ENCODE data around the gene STIM1.
A peak's percentile ranks its signal among the peaks of the same experiment; 100 is the strongest.

STIM1 gene

GRCh38 chr11:3831378-3832239 is 23.9 kb upstream of the STIM1 start:
- DNase-seq = no peak

DNA sequence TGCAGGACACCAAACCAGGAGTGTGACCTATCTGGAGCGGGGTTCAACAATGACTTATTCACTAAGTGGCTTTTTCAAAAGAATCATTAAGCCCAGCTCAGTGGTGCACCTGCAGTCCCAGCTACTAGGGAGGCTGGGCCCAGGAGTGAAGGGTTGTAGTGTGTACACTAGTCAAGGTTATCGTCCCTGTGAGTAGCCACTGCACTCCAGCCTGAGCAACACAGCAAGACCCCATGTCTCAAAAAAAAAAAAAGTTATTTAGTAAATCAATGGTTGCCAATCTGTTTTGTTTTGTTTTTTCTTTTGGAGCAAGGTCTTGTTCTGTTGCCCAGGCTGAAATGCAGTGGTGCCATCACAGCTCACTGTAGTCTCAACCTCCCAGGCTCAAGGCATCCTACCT is 22.6 kb upstream of the STIM1 start:
- DNase-seq = no peak

- DNase-seq = no peak
Observed at GRCh38 chr11:3833449-3833848, 22.0 kb upstream of the STIM1 start.

DNA sequence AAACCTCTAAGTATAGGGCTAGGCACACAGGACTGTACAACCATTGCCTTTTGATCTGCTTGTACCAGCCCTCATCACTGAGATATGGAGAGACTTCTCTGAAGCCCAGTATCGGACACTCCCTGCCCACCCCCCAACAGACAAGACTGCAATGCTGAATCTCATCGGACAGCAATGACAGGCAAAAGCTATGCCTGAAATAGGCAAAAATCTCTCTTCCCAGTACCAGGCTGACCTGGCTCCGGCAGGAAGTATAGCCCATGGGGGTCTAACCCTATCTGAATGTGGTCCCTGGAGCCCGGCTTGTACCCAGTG is 21.2 kb upstream of the STIM1 start:
- no peak for DNase-seq

DNA sequence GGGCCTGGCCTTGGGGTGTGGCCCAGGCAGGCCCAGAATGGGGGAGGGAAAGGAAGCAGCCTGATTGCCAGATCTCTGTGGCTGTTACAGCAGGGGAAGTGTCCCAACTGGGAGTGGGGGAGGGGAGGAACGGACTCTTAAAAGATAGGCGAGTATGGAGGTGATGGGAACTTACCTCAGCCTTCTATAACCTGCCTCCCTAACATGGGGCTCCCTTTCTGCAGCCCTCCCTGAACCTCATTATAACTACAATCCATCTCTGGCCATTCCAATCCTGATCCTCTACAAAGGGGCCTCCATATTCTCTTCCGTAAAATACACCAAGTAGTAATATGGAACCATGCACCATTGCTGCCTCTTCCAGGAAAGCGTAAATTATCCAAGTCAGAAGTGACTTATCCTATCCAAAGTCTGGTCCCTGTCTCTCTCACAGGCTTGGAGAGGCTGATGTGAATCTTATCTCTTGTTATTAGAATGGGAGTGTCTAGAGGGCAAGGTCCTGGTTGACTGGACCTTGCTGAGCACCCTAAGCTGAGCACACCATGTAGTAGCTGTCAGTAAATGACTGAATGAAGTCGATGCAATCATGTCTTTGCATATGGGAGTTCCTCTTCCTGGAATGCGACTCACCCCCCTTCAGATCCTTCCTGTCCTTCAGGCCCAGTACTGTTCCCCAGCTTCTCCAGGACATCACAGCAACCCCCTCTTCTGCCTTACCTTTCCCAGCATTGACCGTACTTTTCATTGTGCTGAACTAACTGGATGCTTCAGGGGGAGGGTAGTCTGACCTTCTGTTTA is 20.6 kb upstream of the STIM1 start:
- no peak for DNase-seq

DNA sequence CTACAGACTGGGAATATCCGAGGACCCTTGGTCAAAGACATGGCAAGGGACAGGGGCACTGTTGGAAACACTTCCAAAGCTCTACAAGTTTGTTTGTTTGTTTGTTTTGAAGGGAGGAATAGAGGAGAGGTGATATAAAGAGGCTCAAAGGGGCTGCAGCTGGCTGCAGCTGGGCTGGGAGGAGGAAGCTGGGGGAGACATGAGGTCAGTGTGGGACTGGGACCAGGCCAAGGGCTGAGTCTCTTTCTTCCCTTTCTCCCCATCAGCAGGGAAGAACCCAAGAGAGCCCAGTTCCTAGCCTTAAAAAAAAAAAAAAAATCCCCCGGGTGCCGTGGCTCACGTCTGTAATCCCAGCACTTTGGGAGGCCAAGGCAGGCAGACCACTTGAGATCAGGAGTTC is 19.7 kb upstream of the STIM1 start:
- no peak for DNase-seq

DNA sequence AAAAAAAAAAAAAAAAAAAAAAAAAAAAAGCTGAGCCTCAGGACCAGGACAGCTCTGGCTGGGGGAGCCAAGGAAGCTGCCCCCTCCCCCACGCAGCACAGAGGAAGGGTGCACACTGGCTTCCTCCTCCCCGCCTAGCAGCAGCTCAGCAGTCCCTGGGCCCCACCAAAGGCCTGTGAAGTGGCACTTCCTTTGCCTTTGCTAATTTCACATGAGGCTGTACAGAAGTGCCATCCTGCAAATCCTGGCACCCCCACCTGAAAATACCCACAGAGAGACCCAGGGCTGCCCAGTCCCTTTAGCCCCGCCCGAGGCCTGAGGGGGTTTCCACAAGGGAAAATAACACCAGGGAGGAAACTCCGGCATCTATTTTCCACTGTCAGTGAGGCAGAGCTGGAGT is 18.6 kb upstream of the STIM1 start:
- DNase-seq = no peak

DNA sequence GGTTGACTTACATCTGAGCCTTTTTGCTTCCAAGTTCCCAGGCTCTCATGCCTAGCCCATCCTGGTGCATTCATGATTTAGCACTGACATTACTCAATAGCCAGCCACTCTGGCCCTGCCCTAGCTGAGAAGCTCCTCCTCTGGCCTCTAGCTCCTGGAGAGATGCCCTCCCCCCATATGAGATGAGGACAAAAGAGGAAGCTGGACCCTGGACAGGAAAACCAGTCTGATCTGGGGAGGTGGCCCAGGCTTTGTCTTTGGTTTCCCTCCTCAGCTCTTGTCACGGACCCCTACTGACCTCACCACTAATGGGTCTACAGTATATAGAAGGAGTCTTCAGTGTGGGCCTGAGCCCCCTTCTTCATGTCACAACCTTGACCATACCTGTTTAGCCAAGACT is 17.7 kb upstream of the STIM1 start:
- DNase-seq = no peak

- no peak for DNase-seq
Observed at GRCh38 chr11:3838504-3838903, 17.0 kb upstream of the STIM1 start.

GRCh38 chr11:3840004-3840869 is 15.2 kb upstream of the STIM1 start:
- peak in 1 of 2 experiments; percentile 20 for DNase-seq

GRCh38 chr11:3840870-3841425 is 14.5 kb upstream of the STIM1 start, which contains the start of gene RHOG:
TSS of gene RHOG (minus strand) at chr11:3840959. CDS start at chr11:3828138, 12,821 bp downstream.
- peak; percentile 62 to 83 for DNase-seq

- DNase-seq = peak; percentile 56 to 83
Observed at GRCh38 chr11:3841426-3842350, 13.8 kb upstream of the STIM1 start.

GRCh38 chr11:3843326-3843725 is 12.1 kb upstream of the STIM1 start:
- DNase-seq = no peak

DNA sequence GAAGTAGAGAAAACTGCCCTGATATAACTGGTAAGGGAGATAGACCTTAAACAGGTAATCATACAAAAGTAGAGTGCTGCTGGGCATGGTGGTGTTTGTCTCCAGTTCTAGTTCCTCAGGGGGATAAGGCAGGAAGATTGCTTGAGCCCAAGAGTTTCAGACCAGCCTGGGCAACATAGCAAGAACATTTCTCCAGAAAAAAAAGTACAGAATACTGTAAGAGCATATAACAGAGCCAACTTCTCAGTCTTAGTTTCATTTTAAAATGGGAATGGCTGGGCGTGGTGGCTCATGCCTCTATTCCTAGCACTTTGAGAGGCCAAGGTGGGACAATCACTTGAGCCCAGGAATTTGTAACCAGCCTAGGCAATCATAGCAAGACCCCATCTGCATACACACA is 10.2 kb upstream of the STIM1 start:
- no peak for DNase-seq

- DNase-seq = no peak
Observed at GRCh38 chr11:3845670-3846069, 9.8 kb upstream of the STIM1 start.

DNA sequence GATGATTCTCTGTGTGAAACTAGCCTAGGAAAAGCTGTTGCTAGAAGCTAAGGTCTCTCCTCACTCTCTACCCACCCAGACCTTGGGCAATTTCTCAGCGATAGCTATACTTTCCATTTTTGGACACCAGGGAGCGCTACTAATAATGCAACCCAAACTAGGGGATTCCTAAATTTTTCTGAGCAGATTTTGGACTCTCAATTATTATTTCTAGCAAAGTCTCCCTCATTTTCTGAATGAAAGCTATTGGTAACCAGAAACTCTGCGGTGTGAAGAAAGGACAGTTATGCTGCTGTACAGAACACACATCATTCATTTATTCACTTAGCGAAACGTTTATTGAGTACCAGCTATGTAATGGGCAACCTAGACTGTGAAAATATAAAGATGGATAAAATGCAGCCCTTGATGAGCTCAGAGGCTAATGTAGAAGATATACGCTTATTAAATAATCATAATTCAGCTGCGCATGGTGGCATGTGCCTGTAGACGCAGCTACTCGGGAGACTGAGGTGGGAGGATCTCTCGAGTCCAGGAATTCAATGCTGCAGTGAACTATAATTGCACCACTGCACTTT is 6.1 kb upstream of the STIM1 start:
- peak in 1 of 2 experiments; percentile 22 for DNase-seq

DNA sequence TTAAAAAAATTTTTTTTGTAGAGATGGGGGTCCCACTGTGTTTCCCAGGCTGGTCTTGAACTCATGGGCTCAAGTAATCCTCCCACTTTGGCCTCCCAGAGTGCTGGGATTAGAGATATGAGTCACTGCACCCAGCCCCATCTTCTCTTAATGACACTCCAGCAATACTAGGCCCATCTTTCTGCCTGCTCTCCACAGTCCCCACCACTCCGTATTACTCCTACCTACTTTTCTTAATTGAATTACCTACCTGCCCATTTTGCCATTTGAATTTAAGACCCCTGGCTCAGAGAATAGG is 2.0 kb upstream of the STIM1 start:
- DNase-seq = no peak

- no peak for DNase-seq
Observed at GRCh38 chr11:3853899-3854659, 1.4 kb upstream of the STIM1 start.

- DNase-seq = no peak
Observed at GRCh38 chr11:3854660-3854976, 846 bp upstream of the STIM1 start.

DNA sequence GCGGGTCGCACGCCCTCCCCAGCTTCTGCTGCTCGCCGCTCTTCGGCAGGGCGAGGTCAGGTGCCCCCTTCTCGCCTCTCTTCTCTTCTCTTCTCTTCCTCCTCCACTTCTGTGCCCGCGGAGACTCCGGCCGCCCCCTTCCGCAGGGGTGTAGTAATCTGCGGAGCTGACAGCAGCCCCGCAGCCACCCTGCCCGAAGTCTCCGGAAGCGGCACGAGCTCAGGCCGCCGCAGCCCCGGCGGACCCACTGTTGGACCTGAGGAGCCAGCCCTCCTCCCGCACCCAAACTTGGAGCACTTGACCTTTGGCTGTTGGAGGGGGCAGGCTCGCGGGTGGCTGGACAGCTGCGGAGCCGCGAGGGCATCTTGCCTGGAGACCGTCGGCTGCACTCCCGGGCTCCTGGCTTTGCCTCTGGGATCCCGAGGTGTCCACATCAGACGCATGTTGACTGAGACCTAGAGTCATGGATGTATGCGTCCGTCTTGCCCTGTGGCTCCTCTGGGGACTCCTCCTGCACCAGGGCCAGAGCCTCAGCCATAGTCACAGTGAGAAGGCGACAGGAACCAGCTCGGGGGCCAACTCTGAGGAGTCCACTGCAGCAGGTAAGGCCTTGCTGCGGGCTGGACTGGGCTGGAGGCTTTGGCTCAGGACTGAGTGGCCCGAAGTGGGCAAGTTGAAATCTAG is 486 bp downstream of the STIM1 start:
- DNase-seq = peak in 1 of 2 experiments; percentile 45

Measured in SW 1271 (cell line).